COR-L47 (cell line): ENCODE measurements around the gene JMY.

Source experiments
- DNase-seq: peaks from one replicate; lab custom pipeline; 2025; lab: John Stamatoyannopoulos, UW

Gene JMY, protein sequence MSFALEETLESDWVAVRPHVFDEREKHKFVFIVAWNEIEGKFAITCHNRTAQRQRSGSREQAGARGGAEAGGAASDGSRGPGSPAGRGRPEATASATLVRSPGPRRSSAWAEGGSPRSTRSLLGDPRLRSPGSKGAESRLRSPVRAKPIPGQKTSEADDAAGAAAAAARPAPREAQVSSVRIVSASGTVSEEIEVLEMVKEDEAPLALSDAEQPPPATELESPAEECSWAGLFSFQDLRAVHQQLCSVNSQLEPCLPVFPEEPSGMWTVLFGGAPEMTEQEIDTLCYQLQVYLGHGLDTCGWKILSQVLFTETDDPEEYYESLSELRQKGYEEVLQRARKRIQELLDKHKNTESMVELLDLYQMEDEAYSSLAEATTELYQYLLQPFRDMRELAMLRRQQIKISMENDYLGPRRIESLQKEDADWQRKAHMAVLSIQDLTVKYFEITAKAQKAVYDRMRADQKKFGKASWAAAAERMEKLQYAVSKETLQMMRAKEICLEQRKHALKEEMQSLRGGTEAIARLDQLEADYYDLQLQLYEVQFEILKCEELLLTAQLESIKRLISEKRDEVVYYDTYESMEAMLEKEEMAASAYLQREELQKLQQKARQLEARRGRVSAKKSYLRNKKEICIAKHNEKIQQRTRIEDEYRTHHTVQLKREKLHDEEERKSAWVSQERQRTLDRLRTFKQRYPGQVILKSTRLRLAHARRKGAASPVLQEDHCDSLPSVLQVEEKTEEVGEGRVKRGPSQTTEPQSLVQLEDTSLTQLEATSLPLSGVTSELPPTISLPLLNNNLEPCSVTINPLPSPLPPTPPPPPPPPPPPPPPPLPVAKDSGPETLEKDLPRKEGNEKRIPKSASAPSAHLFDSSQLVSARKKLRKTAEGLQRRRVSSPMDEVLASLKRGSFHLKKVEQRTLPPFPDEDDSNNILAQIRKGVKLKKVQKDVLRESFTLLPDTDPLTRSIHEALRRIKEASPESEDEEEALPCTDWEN

DNA sequence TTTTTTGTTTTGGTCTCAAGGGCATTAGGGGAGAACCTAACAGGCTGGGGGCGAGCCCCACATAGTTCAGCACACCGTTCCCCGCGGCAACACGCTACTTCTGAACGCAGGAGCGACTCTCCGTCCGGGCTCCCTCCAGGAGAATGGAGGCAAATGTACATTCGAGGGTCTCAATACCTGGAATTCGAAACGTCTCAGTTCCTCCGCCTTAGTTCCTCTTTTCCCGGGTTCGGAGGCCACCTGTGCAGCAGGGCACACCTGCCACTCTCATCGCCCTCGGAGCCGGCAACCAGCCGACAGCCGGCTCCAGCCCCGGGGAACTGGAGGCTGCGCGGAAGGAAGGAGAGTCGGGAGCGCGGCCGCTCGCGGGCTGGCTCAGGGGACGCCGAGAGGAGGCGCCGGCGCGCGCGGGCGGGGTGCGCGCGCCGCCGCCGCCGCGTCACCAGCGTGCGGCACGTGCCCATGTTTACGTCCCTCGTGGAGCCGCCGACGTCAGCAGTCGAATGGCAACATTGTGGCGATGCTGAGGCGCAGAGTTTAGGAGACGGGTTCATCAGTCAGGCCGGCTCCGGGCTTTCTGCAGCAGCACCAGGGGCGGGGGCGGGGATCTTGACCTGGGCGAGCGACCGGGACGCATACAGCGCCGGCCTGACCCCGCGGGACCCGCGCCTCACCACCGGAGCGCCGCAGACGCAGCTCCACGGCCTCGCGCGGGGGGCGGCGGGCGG, at the start of gene JMY:
Gene JMY, plus strand, starts transcription at position 498 of the 728 bp plus-strand sequence. CDS start 520 bp downstream, outside the sequence.
- DNase-seq = peak; percentile 73

DNA sequence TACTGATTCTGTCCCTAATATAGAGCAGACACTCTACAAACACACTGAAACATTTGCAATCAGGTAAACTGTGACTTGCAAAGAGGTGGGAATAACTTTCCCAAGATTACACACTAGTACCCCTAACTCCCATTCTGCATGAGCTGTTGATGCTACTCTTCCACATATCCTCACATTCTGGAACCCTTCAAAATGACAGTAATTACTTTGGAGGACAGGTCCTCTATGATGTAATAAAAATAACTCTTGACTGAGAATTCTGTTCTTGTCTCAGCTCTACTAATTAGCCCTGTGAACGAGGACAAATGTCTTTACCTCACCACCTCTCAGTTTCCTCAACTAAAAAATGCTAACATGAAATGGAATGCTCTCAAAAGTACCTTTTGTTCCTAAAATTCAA, 49.5 kb upstream of the JMY start:
- DNase-seq = no peak

DNA sequence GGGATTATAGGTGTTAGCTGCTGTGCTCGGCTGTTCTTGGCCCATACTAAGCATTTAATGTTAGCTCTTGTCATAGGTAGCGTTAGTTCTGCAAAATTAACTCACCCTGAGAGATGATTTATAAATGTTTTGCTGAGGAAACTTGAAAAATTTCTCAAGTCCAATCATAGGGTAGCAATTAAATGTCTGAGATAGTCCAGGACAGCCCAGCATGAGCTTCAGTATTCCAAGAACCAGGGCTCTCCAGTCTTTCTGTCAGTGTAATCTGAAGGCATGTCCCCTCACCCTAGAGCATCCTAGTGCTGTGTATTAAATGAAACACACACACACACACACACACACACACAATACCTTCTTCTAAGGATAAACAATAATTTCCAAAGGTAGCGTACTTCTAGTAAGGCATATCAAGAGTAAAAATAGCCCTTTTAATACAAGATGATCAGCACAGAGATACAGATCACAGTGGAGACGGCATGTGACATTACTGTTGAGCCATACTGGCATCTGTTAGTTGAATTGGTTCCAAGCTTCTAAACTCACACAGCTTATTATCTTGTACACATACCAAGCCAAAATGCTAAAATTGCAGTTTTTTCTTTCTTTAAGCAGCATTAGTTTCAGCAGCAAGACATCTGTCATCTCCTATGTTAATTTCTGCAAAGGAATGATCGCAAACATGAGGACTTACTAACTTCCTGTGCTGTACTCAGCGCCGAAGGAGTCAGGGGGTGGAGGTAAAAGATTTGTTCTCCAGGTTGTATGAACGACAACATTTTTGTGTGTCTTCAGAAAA, 46.3 kb upstream of the JMY start:
- DNase-seq = no peak

DNA sequence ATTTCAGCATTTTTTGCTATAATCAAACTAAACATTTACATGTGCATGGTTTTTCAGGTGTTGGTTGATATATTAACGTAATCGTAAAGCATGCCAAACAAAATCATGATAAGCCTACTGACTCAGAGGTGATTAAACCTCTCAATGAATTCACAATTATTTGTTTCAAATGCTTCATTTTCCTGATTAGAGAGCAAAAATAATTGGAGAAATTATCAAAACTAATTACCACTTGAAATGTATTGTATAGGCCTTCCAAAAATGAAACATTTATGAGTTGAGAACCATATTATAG, 45.7 kb upstream of the JMY start:
- no peak for DNase-seq

DNA sequence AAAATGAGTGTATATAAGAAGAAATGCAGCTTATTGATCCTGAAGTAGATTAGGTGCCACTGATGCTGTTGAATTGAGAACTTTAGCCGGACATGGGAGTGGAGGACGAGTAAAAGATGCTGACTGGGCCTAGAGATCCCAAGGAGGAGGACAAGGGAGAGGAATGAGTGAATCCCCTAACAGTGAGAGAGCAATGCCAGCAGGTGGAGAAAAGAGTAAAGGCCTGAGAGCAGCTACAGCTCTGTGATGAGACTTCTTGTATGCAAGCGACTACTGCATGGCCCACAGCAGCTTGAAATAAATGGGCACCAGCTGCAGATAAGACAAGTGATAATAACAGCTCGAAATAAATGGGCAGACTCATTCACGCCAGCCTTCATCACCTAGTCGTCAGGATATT, 44.5 kb upstream of the JMY start:
- no peak for DNase-seq

DNA sequence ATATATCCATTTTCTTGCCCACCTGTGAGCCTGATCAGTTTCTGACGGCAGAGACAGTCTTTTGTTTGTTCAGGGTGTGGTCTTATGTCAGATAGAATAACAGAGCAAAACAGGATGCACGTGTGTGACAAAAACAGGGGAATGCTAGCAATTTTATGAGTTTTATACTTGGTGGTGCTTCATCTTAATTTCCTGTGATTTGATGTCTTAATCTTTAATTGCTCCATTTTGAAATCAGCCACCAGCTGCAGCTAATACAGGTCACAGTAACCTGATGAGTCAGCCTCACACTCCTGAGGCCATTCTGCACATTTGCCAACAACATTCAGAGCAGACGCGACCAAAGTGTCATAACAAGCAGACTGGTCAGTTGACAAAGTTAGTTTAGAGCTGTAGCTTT, 42.3 kb upstream of the JMY start:
- no peak for DNase-seq

DNA sequence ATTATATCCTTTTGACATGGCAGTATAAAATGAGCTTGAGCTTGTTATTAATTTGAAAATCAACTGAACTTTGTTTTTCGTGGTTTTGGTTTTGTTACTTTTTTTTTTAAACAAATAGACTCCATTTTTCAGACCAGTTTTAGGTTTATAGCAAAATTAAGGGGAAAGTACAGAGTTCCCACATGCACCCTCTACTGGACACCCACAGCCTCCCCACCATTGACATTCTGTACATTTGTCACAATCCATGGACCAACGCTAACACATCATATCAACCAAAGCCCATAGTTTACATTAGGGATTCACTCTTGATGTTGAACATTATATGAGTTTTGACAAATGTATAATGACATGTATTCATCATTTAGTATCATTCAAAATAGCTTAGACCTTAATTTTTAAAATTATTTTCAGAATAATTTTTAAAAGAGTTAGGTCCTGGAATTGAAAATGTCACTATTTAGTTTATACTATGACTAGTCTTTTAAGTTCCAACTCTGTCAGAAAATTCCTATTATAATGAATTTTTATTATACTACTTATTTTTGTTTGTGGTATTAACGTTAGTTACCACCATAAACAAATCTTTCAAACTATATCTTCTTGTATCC, 35.3 kb upstream of the JMY start:
- DNase-seq = no peak

DNA sequence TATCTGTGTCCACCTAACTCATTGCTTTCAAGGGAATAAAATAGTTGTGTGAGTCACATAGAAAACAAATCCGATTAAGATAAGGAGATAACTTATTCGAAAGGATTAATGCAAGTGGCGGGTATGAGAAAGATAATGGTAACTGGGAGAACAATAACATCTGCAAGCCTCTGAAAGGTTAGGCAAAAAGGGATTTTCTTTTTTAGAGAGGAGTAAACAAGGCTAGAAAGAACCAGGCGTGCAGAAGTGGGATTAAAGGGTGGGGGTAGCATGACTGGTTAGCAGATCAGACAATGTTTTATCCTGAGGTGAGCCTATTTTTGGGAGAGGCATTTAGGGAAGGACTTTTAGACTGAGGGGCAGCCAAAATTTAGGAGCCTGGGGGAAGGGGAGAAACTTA, 34.7 kb upstream of the JMY start:
- DNase-seq = no peak

DNA sequence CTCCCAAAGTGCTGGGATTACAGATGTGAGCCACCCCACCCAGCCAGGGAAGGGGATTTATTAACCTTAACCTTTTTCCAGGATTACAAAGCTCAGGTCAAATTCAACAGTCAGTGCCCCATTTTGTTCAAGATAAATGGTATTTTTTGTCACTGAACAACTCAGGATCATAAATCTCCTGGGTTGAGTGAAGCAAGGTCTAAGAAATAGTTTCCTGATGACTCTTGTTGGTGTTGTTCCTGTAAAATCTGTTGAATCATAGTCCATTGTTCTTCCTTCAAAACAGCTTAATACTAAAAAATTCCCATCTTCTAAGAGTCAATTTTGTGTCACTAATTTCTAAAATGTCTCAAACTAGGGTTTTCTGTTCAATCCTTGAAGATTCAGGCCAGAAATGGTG, 33.9 kb upstream of the JMY start:
- DNase-seq = no peak

DNA sequence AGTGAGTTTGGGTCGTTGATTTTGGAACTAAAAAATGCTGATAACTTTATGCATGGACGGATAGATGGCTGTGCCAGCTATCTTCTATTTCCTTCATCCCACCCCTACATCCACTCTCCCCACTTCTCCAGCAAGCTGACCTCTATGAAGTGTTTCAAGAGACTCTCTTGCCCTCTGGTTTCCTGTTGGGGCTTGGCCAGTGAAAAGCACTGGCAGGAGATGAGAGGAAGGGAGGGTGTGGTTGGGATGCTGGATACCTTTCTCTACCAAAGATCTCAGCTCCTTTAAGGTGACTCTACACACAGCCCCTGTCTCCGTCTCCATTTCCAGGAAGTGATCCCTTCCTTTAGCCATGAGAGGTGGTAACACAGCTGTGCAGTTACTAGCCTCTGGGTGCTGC, 30.0 kb upstream of the JMY start:
- no peak for DNase-seq

DNA sequence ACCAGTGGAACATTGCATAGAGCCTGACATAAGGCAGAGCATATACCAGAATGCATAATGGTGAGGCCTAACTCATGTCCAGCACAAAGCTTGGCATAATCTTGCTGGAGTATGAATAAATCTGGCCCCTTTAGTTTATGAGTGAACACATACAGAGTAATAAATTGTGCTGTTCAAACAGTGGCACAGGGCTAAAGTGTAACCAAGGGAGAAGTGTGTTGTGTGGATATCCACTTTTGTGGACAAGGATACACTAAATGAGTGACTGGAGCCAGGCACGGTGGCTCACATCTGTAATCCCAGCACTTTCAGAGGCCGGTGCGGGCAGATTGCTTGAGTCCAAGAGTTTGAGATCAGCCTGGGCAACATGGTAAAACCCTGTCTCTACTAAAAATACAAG, 29.4 kb upstream of the JMY start:
- DNase-seq = no peak

DNA sequence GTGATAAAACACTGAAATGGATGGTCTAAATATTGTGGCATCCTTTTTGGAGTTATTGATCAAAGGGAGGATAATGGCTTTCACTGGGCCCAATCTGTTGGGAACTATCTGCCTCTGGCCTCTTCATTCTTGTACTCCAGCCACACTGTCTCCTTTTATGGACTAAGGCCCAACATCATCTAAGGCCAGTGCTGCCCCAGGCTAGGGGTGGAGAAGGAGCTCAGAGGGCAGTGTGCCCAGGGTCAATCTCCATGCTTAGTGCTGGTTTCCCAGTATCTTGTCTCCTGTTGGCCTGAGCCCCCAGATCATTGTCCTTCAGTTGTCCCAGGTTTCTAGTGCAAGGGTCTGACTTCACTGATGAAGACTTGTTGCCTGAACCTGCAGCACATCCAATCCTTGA, 26.4 kb upstream of the JMY start:
- DNase-seq = no peak

DNA sequence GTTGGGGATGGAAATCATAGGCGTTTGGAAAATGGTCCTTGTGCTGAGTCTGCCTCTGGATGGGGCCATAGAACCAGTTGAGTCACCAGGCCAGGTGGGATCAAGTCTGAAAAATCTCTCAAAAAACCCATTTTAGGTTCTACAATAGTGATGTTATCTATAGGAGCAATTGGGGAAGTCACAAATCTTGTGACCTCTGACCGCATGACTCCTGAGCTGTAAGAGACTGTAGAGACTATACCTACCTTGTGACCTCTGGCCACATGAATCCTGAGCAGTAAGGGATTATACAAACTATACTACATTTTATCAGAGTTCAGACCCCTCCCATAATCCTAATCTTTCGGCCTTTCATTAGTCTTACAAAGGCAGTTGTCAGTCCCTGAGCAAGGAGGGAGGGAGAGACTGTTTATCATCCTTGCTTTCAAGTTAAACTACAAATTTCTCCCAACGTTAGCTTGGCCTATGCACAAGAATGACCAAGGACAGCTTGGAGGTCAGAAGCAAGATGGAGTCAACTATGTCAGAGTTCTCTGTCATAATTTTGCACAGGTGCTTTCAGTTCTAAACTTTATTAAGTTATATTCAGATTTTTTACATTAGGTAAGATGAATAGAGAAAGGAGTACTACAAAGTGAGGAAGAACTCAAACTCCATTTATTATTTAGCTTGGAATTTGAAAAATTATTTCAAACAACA, 11.5 kb upstream of the JMY start:
- no peak for DNase-seq

DNA sequence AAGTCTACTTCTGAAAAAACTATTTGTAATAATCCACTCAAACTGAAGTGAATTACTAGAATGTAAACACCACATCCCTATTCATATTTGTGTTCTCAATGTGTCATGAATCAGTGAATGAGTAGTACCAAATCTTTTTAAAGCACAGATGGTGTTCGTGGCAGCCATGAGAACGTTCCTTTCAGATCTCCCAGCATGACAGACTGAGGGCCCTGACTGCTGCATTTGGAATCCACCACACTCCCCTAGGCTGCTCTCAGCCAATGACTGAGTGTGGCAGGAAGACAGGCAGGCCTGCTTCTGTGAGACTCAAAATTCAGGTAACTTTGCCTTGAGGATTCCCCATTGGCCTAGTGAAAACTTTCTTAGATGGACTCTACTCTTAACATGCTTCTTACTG, 10.9 kb upstream of the JMY start:
- DNase-seq = no peak

DNA sequence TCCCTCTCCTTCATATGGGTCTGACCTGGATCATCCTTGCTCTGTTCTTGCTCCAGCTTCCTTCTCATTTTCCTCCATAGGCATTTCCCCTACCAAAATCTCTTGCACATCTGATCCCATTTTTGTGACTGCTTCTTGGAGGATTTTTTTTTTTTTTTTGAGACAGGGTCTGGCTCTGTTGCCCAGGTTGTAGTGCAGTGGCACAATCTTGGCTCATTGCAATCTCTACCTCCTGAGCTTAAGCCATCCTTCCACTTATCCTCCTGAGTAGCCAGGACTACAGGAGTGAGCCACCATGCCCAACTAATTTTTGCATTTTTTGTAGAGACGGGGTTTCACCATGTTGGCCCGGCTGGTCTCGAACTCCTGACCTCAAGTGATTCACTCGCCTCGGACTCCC, 10.5 kb upstream of the JMY start:
- DNase-seq = no peak

DNA sequence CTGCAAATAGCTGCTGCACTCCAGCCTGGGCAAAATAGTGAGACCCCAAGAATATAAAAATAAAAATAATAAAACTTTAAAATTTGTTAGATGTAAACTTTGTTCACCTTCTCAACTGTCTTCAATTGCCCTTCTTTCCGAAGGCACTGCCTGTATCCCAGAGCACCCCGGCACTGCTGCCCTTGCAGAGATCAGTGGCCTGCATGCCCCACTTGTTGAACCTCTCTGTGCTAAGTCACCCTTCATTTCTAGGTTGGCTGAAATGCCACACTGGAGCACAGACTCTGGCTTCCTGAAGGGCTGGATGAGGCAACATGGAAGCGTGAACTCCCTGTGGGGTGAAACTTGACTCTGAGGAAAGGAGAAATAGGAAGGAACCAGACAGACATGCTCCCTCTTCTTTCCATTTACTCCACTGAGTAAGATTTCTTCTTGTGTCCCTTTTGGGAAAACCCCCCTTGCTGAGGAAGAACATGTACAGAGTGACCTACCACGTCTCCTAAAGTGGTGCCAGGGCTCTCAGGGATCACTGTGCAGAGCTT, 8.4 kb upstream of the JMY start:
- DNase-seq = no peak

DNA sequence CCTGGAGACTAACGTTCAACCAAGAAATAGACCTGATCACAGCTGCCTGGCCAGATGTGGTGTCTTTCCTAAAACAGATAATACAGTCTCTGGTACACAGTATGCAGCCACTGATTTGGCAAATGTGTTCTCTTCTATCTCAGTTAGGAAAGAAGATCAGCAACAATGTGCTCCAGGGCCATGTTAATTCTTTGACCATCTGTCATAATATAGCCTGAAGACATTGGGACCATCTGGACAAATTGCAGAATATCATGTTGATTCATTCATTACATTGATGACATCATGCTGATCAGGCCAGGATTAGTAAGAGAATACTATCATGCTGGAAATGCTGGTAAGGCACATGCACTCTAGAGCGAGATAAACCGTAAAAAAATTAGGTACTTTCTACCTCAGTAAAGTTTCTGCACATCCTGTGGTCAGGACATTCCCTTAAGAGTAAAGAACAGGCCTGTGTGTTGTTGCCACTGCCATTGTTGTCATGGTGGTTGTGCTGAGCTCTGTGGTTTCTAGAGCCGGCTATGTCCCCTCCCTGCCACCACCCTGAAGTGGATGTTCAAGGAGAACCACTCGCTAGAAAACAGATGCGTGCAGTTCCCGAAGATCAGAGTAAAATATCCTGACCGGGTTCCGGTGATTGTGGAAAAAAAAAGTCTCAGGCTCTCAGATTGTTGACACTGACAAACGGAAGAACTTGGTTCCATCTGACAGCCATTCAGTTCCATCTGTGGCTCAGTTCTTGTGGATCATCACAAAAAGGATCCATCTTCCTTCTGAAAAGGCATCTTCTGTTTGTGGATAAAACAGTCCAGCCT, 6.4 kb upstream of the JMY start:
- DNase-seq = no peak

DNA sequence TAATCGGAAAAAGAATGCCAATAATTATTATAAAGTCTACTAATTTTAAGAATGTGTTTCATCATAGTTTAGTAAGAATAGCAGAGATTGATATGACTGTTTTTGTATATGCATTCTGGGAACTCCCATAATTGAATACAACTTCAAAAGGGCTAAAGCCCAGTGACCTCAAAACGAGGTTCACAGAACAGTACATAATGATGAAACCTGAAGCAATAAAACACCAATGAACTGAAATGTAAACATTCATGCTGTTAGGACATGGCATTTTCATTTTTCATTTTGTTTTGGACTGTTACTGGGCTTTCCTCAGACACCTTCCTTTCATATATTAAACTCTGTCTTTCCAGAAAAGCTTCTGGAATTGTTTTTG, 684 bp upstream of the JMY start:
- no peak for DNase-seq

DNA sequence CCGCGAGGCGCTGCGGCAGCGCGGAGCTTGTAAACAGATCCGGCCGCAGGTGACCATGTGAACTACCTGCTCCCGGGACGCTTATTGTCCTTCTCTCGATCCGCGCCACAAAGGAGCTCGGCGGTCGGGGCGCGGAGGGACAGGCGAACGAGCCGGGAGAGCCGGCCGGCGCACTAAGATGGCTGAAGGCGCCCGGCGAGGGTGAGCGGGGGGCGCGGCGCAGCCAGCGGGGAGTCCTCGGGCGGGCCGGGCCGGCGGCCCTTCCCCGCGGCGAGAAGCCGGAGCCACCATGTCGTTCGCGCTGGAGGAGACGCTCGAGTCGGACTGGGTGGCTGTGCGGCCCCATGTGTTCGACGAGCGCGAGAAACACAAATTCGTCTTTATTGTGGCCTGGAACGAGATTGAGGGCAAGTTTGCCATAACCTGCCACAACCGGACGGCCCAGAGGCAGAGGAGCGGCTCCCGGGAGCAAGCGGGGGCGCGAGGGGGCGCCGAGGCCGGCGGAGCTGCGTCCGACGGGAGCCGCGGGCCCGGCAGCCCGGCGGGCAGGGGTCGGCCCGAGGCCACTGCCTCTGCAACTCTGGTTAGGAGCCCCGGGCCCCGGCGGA, 535 bp downstream of the JMY start:
- peak; percentile 45 for DNase-seq
